Measurements from ENCODE around the gene CCNT2. TPM values are rescaled to one million over a fixed set of nuclear protein-coding genes. Genes with fewer than 3 reads are reported as not detected.

The CCNT2 gene
- total RNA-seq, 2 experiments from 2014 or later, result 32.8 to 45.1 TPM

DNA sequence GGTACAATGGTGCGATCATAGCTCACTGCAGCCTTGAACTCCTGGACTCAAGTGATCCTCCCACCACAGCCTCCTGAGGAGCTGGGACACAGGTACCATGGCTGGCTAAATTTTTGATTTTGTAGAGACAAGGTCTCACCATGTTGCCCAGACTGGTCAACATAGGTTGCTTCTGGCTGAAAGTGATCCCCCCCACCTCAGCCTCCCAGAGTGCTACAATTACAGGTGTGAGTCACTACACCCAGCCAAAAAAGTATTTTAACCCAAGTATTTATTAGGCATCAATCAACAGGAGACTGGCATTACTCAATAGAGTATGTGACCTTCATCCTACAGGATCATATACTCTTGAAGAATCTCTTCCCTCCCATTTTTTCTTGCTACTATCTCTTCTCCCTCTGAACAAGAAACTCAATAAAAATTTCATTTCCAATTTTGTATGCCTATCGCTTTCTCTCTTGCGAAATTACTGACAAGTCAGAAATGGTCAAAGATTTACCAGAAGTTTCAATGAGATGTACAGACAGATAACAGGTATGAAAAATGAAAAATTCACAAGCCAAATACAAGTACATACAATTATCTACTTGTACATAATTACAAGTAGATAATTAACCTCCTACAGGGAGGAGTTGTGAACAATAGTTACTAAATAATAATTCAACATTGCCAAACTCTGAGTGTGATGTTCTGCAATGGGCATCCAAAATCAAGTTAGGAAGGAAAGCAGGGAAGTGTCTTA lies 34.9 kb upstream of the CCNT2 start:
- no peaks in the 10 kb centered on the region for H3K79me2 ChIP-seq (ENCODE audit: insufficient read depth, low read depth, low read length)
- H2AFZ ChIP-seq (ENCODE audit: low read length), result no peak overlapping the region
- POLR2A ChIA-PET, result no interaction called here
- CTCF ChIA-PET (ENCODE audit: unreplicated experiment), result no interaction called here
- no peaks in the 10 kb centered on the region for H3K36me3 ChIP-seq (ENCODE audit: insufficient read depth, low read length)
- H3K27ac ChIP-seq (ENCODE audit: low read depth, low read length, poor library complexity, severe bottlenecking), result no peak overlapping the region
- H3K4me2 ChIP-seq (ENCODE audit: low read length), result no peak overlapping the region
- H3K4me1 ChIP-seq (ENCODE audit: insufficient read depth, low read length, poor library complexity, severe bottlenecking), result no peaks in the 10 kb centered on the region
- no TSS peak for BruUV-seq (replicated peaks)
- TF ChIP-seq, protein P1, sequence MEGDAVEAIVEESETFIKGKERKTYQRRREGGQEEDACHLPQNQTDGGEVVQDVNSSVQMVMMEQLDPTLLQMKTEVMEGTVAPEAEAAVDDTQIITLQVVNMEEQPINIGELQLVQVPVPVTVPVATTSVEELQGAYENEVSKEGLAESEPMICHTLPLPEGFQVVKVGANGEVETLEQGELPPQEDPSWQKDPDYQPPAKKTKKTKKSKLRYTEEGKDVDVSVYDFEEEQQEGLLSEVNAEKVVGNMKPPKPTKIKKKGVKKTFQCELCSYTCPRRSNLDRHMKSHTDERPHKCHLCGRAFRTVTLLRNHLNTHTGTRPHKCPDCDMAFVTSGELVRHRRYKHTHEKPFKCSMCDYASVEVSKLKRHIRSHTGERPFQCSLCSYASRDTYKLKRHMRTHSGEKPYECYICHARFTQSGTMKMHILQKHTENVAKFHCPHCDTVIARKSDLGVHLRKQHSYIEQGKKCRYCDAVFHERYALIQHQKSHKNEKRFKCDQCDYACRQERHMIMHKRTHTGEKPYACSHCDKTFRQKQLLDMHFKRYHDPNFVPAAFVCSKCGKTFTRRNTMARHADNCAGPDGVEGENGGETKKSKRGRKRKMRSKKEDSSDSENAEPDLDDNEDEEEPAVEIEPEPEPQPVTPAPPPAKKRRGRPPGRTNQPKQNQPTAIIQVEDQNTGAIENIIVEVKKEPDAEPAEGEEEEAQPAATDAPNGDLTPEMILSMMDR (conservative IDR thresholded peaks at IDR 0.05; ENCODE audit: low read length), result no peak
- H3K9me2 ChIP-seq (ENCODE audit: insufficient read depth, low read length), result no peaks in the 10 kb centered on the region
- no peak for DNase-seq (ENCODE audit: low spot score)
- H4K20me1 ChIP-seq (ENCODE audit: insufficient read depth, low read length), result no peaks in the 10 kb centered on the region
- intact Hi-C loops (cut with micrococcal nuclease; ENCODE audit: unreplicated experiment), result no loop called here
- no peak overlapping the region for H3K4me3 ChIP-seq (ENCODE audit: low read depth, low read length, poor library complexity, severe bottlenecking)
- H3K9me3 ChIP-seq (ENCODE audit: low read length), result no peaks in the 10 kb centered on the region

DNA sequence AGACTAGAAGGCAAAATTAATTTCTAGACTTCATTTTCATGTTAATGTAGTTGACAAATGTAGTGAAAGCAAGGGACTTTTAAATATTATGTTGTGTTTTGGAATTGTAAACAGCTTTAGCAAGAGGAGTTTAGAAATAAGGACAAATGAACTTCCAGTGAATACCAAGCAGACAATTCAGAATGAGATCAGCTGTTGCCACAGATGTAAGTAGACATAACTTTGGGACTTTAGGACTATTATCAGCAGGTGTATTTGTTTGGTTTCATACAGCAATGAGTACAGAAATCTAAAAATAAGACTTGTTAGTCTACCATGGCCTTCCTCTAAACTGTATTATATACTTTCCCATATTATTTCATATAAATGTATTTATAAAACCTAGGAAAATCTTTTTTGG lies 34.2 kb upstream of the CCNT2 start:
- ChIA-PET CTCF (ENCODE audit: unreplicated experiment) (no interaction called here), POLR2A (no interaction called here)
- BruUV-seq (replicated peaks), result no TSS peak

More for the DNA sequence above, 34.2 kb upstream of the CCNT2 start:
- Histone ChIP-seq H3K79me2 (ENCODE audit: insufficient read depth, low read depth, low read length) (no peaks in the 10 kb centered on the region), H2AFZ (ENCODE audit: low read length) (no peak overlapping the region), H3K9me3 (ENCODE audit: low read length) (no peaks in the 10 kb centered on the region), H3K27ac (ENCODE audit: low read depth, low read length, poor library complexity, severe bottlenecking) (no peak overlapping the region), H4K20me1 (ENCODE audit: insufficient read depth, low read length) (no peaks in the 10 kb centered on the region), H3K9me2 (ENCODE audit: insufficient read depth, low read length) (no peaks in the 10 kb centered on the region), H3K4me1 (ENCODE audit: insufficient read depth, low read length, poor library complexity, severe bottlenecking) (no peaks in the 10 kb centered on the region), H3K4me3 (ENCODE audit: low read depth, low read length, poor library complexity, severe bottlenecking) (no peak overlapping the region), H3K4me2 (ENCODE audit: low read length) (no peak overlapping the region), H3K36me3 (ENCODE audit: insufficient read depth, low read length) (no peaks in the 10 kb centered on the region)
- no peak for DNase-seq (ENCODE audit: low spot score)
- TF ChIP-seq, protein P1 (conservative IDR thresholded peaks at IDR 0.05; ENCODE audit: low read length), result no peak
- no peak for TF ChIP-seq EZH2phosphoT487 (IDR thresholded peaks at IDR 0.05; ENCODE audit: borderline replicate concordance, low read depth, low read length)
- intact Hi-C loops (cut with micrococcal nuclease; ENCODE audit: unreplicated experiment), result no loop called here

Data from OCI-LY7 (cell line).